ENCODE measurements around the gene SPATA6L. TPM values are rescaled to one million over a fixed set of nuclear protein-coding genes. Genes with fewer than 3 reads are reported as not detected.
A peak's percentile ranks its signal among the peaks of the same experiment; 100 is the strongest.

Gene SPATA6L
- total and polyA plus RNA-seq, 4 donors: 1.6 to 6.2 (median 2.2) TPM

- H3K27ac ChIP-seq (ENCODE audit: low read depth in 1 of 2, low read length in 2 of 2): peak overlapping the region; percentile 86 to 93
- H3K4me3 ChIP-seq (ENCODE audit: low read depth in 1 of 3, low read length in 3 of 3): no peak overlapping the region
- WGBS: 54% methylated on average over 12 of the region's 12 CpGs
- no peak for DNase-seq (ENCODE audit: low spot score)
- peaks cover 0 to 9% (median 2%) of the 10 kb centered on the region in 4 donors for H3K36me3 ChIP-seq (ENCODE audit: control insufficient read depth in 4 of 4, insufficient read depth in 3 of 4, low read depth in 1 of 4, low read length in 3 of 4)
- H3K27me3 ChIP-seq (ENCODE audit: control insufficient read depth in 4 of 4, insufficient read depth in 4 of 4, low read length in 3 of 4): no peaks in the 10 kb centered on the region
- H3K9ac ChIP-seq (ENCODE audit: low read depth in 1 of 2, low read length in 2 of 2): no peak overlapping the region
- H3K9me3 ChIP-seq (ENCODE audit: control insufficient read depth in 4 of 4, low read length in 3 of 4): no peaks in the 10 kb centered on the region
- peaks cover 23 to 79% (median 47%) of the 10 kb centered on the region in 4 donors for H3K4me1 ChIP-seq (ENCODE audit: control insufficient read depth in 4 of 4, insufficient read depth in 4 of 4, low read length in 3 of 4)
- TF ChIP-seq HNF4A (conservative IDR thresholded peaks at IDR 0.05) (peak; percentile 26 to 52), HNF4G (IDR thresholded peaks at IDR 0.05) (no peak), RXRA (IDR thresholded peaks at IDR 0.05) (peak; percentile 38 to 67), YY1 (IDR thresholded peaks at IDR 0.05) (peak; percentile 31), MAX (IDR thresholded peaks at IDR 0.05) (peak; percentile 52), SP1 (IDR thresholded peaks at IDR 0.05) (no peak), JUND (IDR thresholded peaks at IDR 0.05) (peak in 1 of 2 donors; percentile 18)
Observed at GRCh38 chr9:4583001-4583400, 83.3 kb downstream of the SPATA6L start.

GRCh38 chr9:4581861-4582565, 84.3 kb downstream of the SPATA6L start:
- no peaks in the 10 kb centered on the region for H3K9me3 ChIP-seq (ENCODE audit: control insufficient read depth in 4 of 4, low read length in 3 of 4)
- peaks cover 0 to 14% (median 7%) of the 10 kb centered on the region in 4 donors for H3K36me3 ChIP-seq (ENCODE audit: control insufficient read depth in 4 of 4, insufficient read depth in 3 of 4, low read depth in 1 of 4, low read length in 3 of 4)
- H3K4me1 ChIP-seq (ENCODE audit: control insufficient read depth in 4 of 4, insufficient read depth in 4 of 4, low read length in 3 of 4): peaks cover 23 to 75% (median 47%) of the 10 kb centered on the region in 4 donors
- peak; percentile 43 for TF ChIP-seq FOXA2 (IDR thresholded peaks at IDR 0.05)
- peak; percentile 68 for TF ChIP-seq YY1 (IDR thresholded peaks at IDR 0.05)
- TF ChIP-seq FOXA1 (IDR thresholded peaks at IDR 0.05): no peak
- no peak for TF ChIP-seq CTCF (IDR thresholded peaks at IDR 0.05; ENCODE audit: low read depth, low read length, missing input control)
- TF ChIP-seq SP1 (IDR thresholded peaks at IDR 0.05): peak; percentile 69
- TF ChIP-seq RAD21 (IDR thresholded peaks at IDR 0.05): peak; percentile 40 to 45
- peak; percentile 64 for TF ChIP-seq MAX (IDR thresholded peaks at IDR 0.05)
- TF ChIP-seq NR2F2 (IDR thresholded peaks at IDR 0.05): no peak
- peak; percentile 83 for TF ChIP-seq HNF4G (IDR thresholded peaks at IDR 0.05)
- peak; percentile 58 for TF ChIP-seq REST (IDR thresholded peaks at IDR 0.05)
- TF ChIP-seq RXRA (IDR thresholded peaks at IDR 0.05): peak; percentile 94 to 98
- TF ChIP-seq ZBTB33 (IDR thresholded peaks at IDR 0.05): peak; percentile 54
- no peak for TF ChIP-seq TAF1 (conservative IDR thresholded peaks at IDR 0.05)
- peak; percentile 92 to 97 for TF ChIP-seq HNF4A (conservative IDR thresholded peaks at IDR 0.05)
- no peak for TF ChIP-seq GABPA (IDR thresholded peaks at IDR 0.05 in 1 of 2, conservative IDR thresholded peaks at IDR 0.05 in 1 of 2)
- TF ChIP-seq JUND (IDR thresholded peaks at IDR 0.05): peak; percentile 54 to 79
- TF ChIP-seq ATF3 (IDR thresholded peaks at IDR 0.05): no peak
- TF ChIP-seq EGR1 (IDR thresholded peaks at IDR 0.05; ENCODE audit: low read depth in 2 of 2): peak in 1 of 2 donors; percentile 55
- WGBS: 34% methylated on average over 1 of the region's 1 CpG
- no peak overlapping the region for H3K4me3 ChIP-seq (ENCODE audit: low read depth in 1 of 3, low read length in 3 of 3)
- H3K27ac ChIP-seq (ENCODE audit: low read depth in 1 of 2, low read length in 2 of 2): peak overlapping the region; percentile 86 to 93
- H3K27me3 ChIP-seq (ENCODE audit: control insufficient read depth in 4 of 4, insufficient read depth in 4 of 4, low read length in 3 of 4): no peaks in the 10 kb centered on the region
- H3K9ac ChIP-seq (ENCODE audit: low read depth in 1 of 2, low read length in 2 of 2): peak overlapping the region in 1 of 2 donors; percentile 70
- no peak for DNase-seq (ENCODE audit: low spot score)

Measured in liver (tissue), 9 donors.